PFSK-1 (cell line): ENCODE data around the gene MRS2.

Source experiments
- FOXP2 ChIP-seq: optimal IDR thresholded peaks from 2 replicates; pipeline ENCODE3; 2011; ENCODE audit warnings: borderline replicate concordance, control low read depth, inconsistent platforms; ENCODE audit not compliant: insufficient read depth; ENCODE audit errors: extremely low read length, extremely low read depth
- POLR2AphosphoS5 ChIP-seq: IDR thresholded peaks from 2 replicates; pipeline ENCODE4 v1.6.1; 2012; ENCODE audit warnings: low read depth, mild to moderate bottlenecking, control low read depth, low read length, moderate library complexity
- REST ChIP-seq, 2 experiments: IDR thresholded peaks; 2 replicates each; pipeline versions ENCODE4 v1.6.1 to v1.8.0; 2011 to 2012; ENCODE audit warnings: low read depth in 2 of 2, low read length in 2 of 2, control low read depth in 1 of 2, inconsistent platforms in 1 of 2, mild to moderate bottlenecking in 1 of 2, moderate library complexity in 1 of 2; ENCODE audit not compliant: insufficient read depth in 1 of 2
- SIN3A ChIP-seq: IDR thresholded peaks from 2 replicates; pipeline ENCODE4 v1.6.1; 2012; ENCODE audit warnings: mild to moderate bottlenecking, low read length, moderate library complexity, borderline replicate concordance; ENCODE audit not compliant: insufficient read depth
- TAF1 ChIP-seq: IDR thresholded peaks from 2 replicates; pipeline ENCODE4 v1.6.1; 2012; ENCODE audit warnings: low read length, control low read depth, borderline replicate concordance; ENCODE audit not compliant: insufficient read depth

MRS2 gene

DNA sequence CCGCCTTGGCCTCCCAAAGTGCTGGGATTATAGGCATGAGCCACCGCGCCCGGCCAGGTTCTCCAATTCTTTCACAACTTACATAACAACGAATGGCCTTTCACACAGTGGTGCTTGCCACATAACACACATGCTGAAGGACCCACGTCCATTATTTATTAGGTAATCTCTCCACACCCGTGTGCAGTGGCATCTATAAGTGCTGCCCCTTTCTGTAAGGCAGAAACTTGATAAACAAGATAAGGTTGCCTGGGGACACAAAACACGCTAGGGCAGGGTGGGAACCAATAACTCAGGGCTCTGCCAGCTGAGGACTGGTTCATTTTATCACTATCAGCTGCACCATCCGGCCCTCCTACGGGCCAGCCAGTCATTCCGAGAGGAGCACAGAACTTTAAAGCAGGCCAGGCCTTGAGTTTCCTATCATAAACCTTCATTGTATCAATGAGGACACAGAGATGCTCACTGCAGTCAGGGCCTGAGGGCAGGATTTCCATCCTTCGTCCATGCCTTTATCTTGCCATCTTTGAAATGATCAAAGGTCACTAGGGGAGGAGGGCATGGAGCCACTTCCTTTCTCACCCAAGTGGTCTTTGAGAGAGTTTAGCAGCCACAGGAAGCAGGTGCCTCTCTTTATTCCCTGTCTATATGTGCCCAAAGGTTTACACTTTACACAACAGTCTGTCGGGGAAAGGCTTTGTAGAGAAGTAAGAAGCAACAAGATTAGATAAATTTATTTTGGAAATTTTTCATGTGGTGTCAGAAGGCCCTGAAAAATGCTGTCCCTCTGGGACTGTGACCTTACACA is 49.0 kb downstream of the MRS2 start:
- no peak for TF ChIP-seq REST (IDR thresholded peaks at IDR 0.05; ENCODE audit: insufficient read depth in 1 of 2, low read depth in 2 of 2, low read length in 2 of 2)
- TF ChIP-seq TAF1: no peak
- TF ChIP-seq POLR2AphosphoS5: no peak
- no peak for TF ChIP-seq FOXP2
- TF ChIP-seq SIN3A: no peak

- TF ChIP-seq FOXP2 (no peak), SIN3A (no peak), TAF1 (no peak), POLR2AphosphoS5 (no peak), REST (IDR thresholded peaks at IDR 0.05; ENCODE audit: insufficient read depth in 1 of 2, low read depth in 2 of 2, low read length in 2 of 2) (no peak)
Observed at GRCh38 chr6:24453921-24454320, 51.2 kb downstream of the MRS2 start.

- no peak for TF ChIP-seq POLR2AphosphoS5
- TF ChIP-seq SIN3A: no peak
- TF ChIP-seq REST (IDR thresholded peaks at IDR 0.05; ENCODE audit: insufficient read depth in 1 of 2, low read depth in 2 of 2, low read length in 2 of 2): no peak
- TF ChIP-seq TAF1: no peak
- TF ChIP-seq FOXP2: no peak
Observed at GRCh38 chr6:24454452-24454851, 51.7 kb downstream of the MRS2 start.

GRCh38 chr6:24455061-24455460 is 52.3 kb downstream of the MRS2 start:
- no peak for TF ChIP-seq FOXP2
- no peak for TF ChIP-seq REST (IDR thresholded peaks at IDR 0.05; ENCODE audit: insufficient read depth in 1 of 2, low read depth in 2 of 2, low read length in 2 of 2)
- TF ChIP-seq TAF1: no peak
- TF ChIP-seq POLR2AphosphoS5: no peak
- TF ChIP-seq SIN3A: no peak

DNA sequence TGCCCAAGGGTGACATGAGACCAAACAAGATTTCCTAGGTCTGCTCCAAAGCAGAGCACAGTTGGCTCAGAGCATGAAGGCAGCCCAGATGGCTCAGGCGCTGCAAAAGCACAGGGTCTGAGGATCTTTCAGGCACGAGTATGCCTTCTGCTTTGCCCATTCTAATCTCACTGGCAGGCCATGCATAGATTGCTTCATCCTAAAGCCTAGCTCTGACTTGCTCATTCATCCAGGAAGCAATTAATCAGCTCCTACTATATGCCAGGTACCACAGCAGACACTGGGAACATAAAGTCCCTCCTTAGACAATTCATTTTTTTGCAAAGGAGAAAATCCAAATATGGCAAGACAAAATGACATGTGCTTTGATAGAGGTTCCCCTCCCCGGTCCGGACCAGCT is 55.4 kb downstream of the MRS2 start:
- TF ChIP-seq POLR2AphosphoS5: no peak
- TF ChIP-seq SIN3A: no peak
- no peak for TF ChIP-seq REST (IDR thresholded peaks at IDR 0.05; ENCODE audit: insufficient read depth in 1 of 2, low read depth in 2 of 2, low read length in 2 of 2)
